GM12864 (cell line): ENCODE data around the gene FBXW4.
"Not testable (repeated sequence)": the region's sequence is repeated elsewhere in the genome, so short reads cannot be mapped to it uniquely, and the experiment has no call there.

Source experiments
- DNase-seq: peaks from one replicate; pipeline ENCODE4 v3.0.0-alpha.2; 2011; ENCODE audit warnings: low read depth
- H3K4me3 ChIP-seq: 2 replicates; pipeline ENCODE4 v1.5.1; 2011; ENCODE audit warnings: mild to moderate bottlenecking, low read depth, low read length, control low read depth
- TF ChIP-seq, protein P1 (sequence below): IDR thresholded peaks from 2 replicates; pipeline ENCODE4 v1.5.1; 2011; ENCODE audit warnings: low read depth, mild to moderate bottlenecking, moderate library complexity, low read length, control low read depth, inconsistent platforms; ENCODE audit errors: missing control alignments

FBXW4 gene

DNA sequence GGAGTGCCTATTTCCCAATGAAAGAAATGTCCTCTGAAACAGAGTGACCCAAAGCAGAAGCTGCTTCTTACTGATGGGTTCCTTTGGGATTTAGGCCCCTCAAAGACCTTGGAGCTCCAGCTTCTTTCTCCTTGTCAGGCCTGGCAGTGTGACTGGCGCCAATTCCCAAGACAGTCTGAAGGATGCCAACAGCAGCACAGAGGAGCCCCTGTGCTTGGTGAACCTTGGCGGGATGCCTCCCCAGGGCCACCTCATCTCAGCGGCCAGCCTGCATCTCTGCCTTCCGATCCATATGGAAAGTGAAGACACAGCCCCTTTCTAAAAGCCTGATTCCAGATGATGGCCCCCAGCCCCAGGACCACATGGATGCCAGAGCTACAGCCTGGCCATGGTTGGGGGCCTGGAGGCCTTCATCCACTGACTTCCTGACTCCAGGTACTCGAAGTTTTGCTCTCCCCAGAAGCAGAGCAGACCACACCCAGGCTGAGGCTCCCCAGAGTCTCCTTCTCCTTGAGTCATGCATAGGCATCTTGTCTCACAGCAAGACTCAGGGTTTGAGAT is 45.4 kb downstream of the FBXW4 start:
- DNase-seq: no peak
- H3K4me3 ChIP-seq: no peak overlapping the region
- TF ChIP-seq, protein P1, sequence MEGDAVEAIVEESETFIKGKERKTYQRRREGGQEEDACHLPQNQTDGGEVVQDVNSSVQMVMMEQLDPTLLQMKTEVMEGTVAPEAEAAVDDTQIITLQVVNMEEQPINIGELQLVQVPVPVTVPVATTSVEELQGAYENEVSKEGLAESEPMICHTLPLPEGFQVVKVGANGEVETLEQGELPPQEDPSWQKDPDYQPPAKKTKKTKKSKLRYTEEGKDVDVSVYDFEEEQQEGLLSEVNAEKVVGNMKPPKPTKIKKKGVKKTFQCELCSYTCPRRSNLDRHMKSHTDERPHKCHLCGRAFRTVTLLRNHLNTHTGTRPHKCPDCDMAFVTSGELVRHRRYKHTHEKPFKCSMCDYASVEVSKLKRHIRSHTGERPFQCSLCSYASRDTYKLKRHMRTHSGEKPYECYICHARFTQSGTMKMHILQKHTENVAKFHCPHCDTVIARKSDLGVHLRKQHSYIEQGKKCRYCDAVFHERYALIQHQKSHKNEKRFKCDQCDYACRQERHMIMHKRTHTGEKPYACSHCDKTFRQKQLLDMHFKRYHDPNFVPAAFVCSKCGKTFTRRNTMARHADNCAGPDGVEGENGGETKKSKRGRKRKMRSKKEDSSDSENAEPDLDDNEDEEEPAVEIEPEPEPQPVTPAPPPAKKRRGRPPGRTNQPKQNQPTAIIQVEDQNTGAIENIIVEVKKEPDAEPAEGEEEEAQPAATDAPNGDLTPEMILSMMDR: no peak

DNA sequence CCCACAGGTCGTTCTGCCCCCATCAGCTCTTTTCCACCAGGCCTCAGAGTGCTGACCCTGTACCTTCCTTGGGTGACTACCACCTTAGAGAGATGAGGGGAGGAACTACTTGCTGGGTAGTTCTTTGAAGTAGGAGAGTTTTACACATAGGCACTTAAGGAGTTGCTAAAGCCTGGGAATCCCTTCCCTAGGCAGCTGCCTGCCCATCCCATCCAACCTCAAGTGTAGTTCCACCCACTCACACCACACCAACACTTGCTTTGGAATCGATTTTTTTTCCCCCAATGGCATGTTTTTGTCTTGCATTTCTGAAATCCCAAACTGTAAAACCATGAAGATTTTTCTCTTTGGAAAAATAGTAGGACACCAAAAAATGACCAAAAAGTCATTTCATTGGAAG is 47.7 kb downstream of the FBXW4 start:
- DNase-seq: no peak
- TF ChIP-seq, protein P1: no peak
- no peak overlapping the region for H3K4me3 ChIP-seq

DNA sequence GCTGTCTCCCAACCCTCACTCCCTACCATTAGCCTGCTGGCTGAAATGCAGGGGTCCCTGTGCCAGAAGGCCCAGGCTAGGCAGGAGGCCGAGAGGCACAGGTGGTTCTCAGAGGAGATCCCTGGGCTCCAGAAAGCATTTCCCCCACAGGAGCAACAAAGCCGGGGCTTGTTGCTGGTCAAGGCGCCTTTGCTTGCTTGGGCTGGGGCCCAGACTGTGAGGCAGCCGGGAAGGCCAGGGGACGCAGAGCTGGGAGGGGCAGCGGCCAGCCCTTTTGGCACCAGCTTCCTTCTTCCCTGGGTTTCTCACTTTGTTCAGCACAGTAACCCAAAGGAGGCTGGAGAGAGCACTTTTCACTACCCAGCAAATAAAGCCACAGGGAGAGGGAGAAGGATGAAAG is 48.6 kb downstream of the FBXW4 start:
- no peak overlapping the region for H3K4me3 ChIP-seq
- DNase-seq: no peak
- TF ChIP-seq, protein P1: no peak

DNA sequence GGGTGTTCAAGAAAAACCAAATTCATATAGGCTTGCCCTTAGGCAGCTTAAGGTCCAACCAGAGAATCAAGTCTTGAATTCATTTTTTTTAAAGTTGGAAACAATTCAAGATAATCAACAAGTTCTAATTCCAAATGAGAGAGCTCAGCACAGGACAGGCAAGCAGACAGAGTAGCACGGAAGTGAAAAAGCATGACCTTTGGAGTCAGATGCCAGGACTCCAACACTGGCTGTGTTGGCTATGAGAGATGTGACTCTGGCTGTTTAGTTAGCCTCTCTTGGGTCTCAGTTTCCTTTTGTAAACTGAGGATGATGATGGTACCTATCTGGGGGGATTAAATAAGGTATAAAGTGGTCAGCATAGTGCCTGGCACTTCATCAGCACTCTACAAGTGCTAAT is 49.3 kb downstream of the FBXW4 start:
- TF ChIP-seq, protein P1: no peak
- no peak overlapping the region for H3K4me3 ChIP-seq
- DNase-seq: no peak

DNA sequence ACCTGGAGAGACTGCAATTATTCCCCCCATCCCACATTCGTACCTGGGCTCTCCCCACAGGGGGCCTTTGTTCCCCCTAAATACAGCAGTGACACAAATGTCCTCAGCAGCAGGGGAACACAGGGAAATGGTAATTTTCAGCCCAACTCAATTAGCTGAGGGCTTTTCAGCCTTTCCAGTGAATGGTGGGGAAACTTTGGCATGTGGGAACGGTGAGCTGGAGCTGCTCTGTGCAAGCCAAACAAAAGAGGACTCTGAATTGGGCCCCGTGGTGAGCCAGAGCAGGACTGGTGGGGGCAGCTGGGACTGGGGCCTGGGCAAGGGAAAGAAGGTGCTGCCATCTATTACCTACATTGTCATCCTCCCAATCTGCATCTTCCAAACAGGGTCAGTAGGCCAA is 51.0 kb downstream of the FBXW4 start:
- DNase-seq: no peak
- TF ChIP-seq, protein P1: no peak
- H3K4me3 ChIP-seq: no peak overlapping the region

DNA sequence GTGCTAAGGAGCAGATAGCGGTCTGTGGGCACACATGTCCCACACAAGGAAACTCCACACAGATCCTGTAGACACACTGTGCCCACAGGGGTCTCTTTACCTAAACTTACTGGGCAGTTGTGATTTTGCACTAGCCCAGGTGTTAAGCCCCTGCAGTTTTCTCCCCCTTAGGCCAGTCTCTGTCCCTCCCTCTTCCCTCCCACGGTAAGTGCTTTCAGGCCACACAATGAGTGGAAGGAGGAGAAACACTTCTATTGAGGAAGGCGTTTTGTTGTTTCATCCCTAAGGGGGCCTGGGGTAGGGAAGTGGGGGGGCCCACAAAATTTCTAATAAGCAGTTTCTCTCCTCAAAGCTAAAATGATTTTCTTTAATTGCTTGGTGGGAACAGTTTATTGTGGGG is 51.4 kb downstream of the FBXW4 start:
- no peak overlapping the region for H3K4me3 ChIP-seq
- no peak for DNase-seq
- TF ChIP-seq, protein P1: no peak

DNA sequence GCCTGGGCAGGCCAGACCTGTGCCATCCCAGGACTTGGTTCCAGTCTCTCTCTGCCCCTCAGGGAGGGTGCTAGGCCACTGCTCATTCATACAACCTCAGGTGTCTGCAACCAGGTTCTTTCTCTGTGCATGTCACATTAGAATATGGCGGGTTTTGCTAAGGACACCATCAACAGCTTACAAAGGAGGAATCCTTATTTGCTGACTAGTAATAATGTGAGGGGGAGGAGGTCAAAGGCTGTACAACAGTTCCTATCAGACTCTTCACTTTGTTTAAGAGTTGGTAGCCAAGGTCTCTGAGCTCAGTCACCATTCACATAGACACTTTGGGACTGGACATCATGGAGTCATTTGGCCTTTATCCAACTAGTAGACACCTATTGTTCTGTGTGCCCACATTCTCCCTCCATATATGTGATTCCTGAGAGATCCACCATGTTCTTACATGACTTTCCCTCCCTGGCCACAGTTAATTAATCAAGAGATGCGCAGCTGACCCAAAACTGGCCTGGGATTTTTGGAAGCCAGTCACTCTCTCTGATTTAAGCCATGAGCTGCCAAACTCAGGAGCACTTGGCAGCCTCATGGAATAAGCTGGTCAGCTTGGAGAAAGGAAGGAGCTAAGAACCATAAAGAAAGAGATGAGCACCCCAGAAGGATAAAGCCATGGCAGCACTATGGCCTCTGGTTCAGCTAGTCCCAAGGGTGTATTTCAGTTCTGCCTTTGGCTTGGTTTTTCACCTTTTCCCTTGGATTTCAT is 55.6 kb downstream of the FBXW4 start:
- TF ChIP-seq, protein P1: no peak
- no peak overlapping the region for H3K4me3 ChIP-seq
- no peak for DNase-seq

DNA sequence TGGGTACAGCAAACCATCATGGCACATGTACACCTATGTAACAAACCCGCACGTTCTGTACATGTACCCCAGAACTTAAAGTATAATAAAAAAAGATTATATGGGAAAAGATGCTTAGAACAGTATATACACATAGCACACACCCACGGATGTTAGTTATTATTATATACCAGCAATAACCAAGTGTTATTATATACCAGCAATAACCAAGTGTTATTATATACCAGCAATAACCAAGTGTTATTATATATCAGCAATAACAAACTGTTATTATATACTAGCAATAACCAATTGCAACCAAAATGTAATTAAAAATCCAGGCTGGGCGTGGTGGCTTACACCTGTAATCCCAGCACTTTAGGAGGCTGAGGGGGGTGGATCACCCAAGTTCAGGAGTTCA is 61.5 kb downstream of the FBXW4 start:
- not testable (repeated sequence) for H3K4me3 ChIP-seq, DNase-seq
